Measurements from ENCODE around the gene DNAAF5.
"Not testable (repeated sequence)": the region's sequence is repeated elsewhere in the genome, so short reads cannot be mapped to it uniquely, and the experiment has no call there.

- TF ChIP-seq CTCF (conservative IDR thresholded peaks at IDR 0.05 in 1 of 2, IDR thresholded peaks at IDR 0.05 in 1 of 2; ENCODE audit: low read depth in 1 of 2, low read length in 2 of 2); EZH2 (IDR thresholded peaks at IDR 0.05; ENCODE audit: low read length, missing control alignments): not testable (repeated sequence)
Measured at GRCh38 chr7:743341-744127, 17.0 kb downstream of the DNAAF5 start.

All from fibroblast of lung (primary cell).